ENCODE results near the gene NRBP1.

NRBP1 gene

DNA sequence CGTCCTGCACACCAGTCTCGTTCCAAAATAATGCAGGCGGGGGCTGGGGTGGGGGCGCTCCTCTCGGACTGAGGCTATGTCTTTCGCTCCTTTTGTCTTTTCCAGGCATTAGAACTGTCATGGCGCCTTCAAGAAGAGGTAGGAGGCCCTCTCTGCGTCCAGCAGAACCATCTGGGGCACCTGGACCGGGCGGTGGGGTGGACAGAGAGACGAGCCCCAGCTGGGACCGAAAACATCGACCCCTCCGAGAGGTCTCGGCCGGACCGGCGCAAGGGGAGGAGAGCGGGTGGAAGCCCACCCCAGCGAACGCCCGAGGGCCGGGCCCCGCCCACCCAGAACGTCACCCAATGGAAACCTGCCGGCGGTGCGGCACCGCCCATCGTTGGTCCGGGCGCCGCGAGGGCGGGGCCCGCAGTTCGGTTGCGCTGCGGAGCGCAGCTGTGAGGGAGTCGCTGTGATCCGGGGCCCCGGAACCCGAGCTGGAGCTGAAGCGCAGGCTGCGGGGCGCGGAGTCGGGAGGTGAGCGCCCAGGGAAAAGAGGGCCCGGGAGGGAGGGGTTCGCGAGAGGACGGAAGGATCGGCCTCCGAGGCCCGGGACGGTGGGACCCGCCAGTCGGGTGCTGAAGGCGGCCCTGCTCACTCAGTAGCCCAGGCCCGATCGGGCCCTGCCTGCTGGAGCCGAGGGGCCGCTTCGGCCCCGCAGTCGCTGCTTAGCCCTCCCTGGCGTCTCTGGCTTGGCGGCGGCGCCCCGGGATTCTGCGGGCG lies at the start of gene NRBP1 (continued):
- TF ChIP-seq, protein P1, sequence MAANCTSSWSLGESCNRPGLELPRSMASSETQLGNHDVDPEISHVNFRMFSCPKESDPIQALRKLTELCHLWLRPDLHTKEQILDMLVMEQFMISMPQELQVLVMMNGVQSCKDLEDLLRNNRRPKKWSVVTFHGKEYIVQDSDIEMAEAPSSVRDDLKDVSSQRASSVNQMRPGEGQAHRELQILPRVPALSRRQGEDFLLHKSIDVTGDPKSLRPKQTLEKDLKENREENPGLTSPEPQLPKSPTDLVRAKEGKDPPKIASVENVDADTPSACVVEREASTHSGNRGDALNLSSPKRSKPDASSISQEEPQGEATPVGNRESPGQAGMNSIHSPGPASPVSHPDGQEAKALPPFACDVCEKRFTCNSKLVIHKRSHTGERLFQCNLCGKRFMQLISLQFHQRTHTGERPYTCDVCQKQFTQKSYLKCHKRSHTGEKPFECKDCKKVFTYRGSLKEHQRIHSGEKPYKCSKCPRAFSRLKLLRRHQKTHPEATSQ (tag by site-specific recombination; IDR thresholded peaks at IDR 0.05) = 0 out of 2 replicates have a peak, but pooled peaks have one; percentile 44
- peak; percentile 89 for TF ChIP-seq SP2 (tag by site-specific recombination; IDR thresholded peaks at IDR 0.05)
- TF ChIP-seq ZNF292 (tag by site-specific recombination; IDR thresholded peaks at IDR 0.05; ENCODE audit: borderline replicate concordance, low read depth) = no peak
- 0 out of 2 replicates have a peak, but pooled peaks have one; percentile 23 for TF ChIP-seq ZNF629 (tag by site-specific recombination; IDR thresholded peaks at IDR 0.05)
- TF ChIP-seq, protein P2, sequence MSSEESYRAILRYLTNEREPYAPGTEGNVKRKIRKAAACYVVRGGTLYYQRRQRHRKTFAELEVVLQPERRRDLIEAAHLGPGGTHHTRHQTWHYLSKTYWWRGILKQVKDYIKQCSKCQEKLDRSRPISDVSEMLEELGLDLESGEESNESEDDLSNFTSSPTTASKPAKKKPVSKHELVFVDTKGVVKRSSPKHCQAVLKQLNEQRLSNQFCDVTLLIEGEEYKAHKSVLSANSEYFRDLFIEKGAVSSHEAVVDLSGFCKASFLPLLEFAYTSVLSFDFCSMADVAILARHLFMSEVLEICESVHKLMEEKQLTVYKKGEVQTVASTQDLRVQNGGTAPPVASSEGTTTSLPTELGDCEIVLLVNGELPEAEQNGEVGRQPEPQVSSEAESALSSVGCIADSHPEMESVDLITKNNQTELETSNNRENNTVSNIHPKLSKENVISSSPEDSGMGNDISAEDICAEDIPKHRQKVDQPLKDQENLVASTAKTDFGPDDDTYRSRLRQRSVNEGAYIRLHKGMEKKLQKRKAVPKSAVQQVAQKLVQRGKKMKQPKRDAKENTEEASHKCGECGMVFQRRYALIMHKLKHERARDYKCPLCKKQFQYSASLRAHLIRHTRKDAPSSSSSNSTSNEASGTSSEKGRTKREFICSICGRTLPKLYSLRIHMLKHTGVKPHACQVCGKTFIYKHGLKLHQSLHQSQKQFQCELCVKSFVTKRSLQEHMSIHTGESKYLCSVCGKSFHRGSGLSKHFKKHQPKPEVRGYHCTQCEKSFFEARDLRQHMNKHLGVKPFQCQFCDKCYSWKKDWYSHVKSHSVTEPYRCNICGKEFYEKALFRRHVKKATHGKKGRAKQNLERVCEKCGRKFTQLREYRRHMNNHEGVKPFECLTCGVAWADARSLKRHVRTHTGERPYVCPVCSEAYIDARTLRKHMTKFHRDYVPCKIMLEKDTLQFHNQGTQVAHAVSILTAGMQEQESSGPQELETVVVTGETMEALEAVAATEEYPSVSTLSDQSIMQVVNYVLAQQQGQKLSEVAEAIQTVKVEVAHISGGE (tag by site-specific recombination; conservative IDR thresholded peaks at IDR 0.05; ENCODE audit: low read depth) = peak; percentile 67
- TF ChIP-seq KLF9 (tag by site-specific recombination; IDR thresholded peaks at IDR 0.05; ENCODE audit: low read depth) = peak; percentile 93
- TF ChIP-seq KLF10 (tag by site-specific recombination; IDR thresholded peaks at IDR 0.05) = peak; percentile 63
- peak; percentile 54; the same call in 1 of the 2 replicates for TF ChIP-seq KLF7 (tag by site-specific recombination; IDR thresholded peaks at IDR 0.05; ENCODE audit: borderline replicate concordance)
- TF ChIP-seq, protein P3, sequence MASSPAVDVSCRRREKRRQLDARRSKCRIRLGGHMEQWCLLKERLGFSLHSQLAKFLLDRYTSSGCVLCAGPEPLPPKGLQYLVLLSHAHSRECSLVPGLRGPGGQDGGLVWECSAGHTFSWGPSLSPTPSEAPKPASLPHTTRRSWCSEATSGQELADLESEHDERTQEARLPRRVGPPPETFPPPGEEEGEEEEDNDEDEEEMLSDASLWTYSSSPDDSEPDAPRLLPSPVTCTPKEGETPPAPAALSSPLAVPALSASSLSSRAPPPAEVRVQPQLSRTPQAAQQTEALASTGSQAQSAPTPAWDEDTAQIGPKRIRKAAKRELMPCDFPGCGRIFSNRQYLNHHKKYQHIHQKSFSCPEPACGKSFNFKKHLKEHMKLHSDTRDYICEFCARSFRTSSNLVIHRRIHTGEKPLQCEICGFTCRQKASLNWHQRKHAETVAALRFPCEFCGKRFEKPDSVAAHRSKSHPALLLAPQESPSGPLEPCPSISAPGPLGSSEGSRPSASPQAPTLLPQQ (tag by site-specific recombination; IDR thresholded peaks at IDR 0.05) = peak; percentile 96
- no peak for TF ChIP-seq ZNF112 (tag by site-specific recombination; IDR thresholded peaks at IDR 0.05)
- peak; percentile 26; the same call in 1 of the 2 replicates for TF ChIP-seq ZXDB (tag by site-specific recombination; IDR thresholded peaks at IDR 0.05)
- TF ChIP-seq ZBTB20 (tag by site-specific recombination; IDR thresholded peaks at IDR 0.05) = peak; percentile 98
- TF ChIP-seq, protein P4, sequence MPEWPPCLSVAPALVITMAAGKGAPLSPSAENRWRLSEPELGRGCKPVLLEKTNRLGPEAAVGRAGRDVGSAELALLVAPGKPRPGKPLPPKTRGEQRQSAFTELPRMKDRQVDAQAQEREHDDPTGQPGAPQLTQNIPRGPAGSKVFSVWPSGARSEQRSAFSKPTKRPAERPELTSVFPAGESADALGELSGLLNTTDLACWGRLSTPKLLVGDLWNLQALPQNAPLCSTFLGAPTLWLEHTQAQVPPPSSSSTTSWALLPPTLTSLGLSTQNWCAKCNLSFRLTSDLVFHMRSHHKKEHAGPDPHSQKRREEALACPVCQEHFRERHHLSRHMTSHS (tag by site-specific recombination; IDR thresholded peaks at IDR 0.05) = no peak
- 0 out of 2 replicates have a peak, but pooled peaks have one; percentile 28 for TF ChIP-seq ZBTB7A (tag by site-specific recombination; IDR thresholded peaks at IDR 0.05; ENCODE audit: low read depth)
- no peak for TF ChIP-seq MEIS1 (CRISPR knock-in tag; IDR thresholded peaks at IDR 0.05; ENCODE audit: borderline replicate concordance)
- 0 out of 2 replicates have a peak, but pooled peaks have one; percentile 61 for TF ChIP-seq ZFP37 (tag by site-specific recombination; IDR thresholded peaks at IDR 0.05)
- no peak for TF ChIP-seq ZNF510 (tag by site-specific recombination; IDR thresholded peaks at IDR 0.05; ENCODE audit: insufficient replicate concordance)
- TF ChIP-seq, protein P5, sequence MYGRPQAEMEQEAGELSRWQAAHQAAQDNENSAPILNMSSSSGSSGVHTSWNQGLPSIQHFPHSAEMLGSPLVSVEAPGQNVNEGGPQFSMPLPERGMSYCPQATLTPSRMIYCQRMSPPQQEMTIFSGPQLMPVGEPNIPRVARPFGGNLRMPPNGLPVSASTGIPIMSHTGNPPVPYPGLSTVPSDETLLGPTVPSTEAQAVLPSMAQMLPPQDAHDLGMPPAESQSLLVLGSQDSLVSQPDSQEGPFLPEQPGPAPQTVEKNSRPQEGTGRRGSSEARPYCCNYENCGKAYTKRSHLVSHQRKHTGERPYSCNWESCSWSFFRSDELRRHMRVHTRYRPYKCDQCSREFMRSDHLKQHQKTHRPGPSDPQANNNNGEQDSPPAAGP (tag by site-specific recombination; IDR thresholded peaks at IDR 0.05) = peak; percentile 32; the same call in 1 of the 2 replicates
- TF ChIP-seq, protein P6, sequence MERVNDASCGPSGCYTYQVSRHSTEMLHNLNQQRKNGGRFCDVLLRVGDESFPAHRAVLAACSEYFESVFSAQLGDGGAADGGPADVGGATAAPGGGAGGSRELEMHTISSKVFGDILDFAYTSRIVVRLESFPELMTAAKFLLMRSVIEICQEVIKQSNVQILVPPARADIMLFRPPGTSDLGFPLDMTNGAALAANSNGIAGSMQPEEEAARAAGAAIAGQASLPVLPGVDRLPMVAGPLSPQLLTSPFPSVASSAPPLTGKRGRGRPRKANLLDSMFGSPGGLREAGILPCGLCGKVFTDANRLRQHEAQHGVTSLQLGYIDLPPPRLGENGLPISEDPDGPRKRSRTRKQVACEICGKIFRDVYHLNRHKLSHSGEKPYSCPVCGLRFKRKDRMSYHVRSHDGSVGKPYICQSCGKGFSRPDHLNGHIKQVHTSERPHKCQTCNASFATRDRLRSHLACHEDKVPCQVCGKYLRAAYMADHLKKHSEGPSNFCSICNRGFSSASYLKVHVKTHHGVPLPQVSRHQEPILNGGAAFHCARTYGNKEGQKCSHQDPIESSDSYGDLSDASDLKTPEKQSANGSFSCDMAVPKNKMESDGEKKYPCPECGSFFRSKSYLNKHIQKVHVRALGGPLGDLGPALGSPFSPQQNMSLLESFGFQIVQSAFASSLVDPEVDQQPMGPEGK (tag by site-specific recombination; IDR thresholded peaks at IDR 0.05) = peak; percentile 93
- peak; percentile 88 for TF ChIP-seq ZNF600 (tag by site-specific recombination; IDR thresholded peaks at IDR 0.05)
- TF ChIP-seq BCL11A (tag by site-specific recombination; IDR thresholded peaks at IDR 0.05; ENCODE audit: low read depth) = no peak
- TF ChIP-seq ZNF660 (tag by site-specific recombination; IDR thresholded peaks at IDR 0.05) = no peak
- 0 out of 2 replicates have a peak, but pooled peaks have one; percentile 24 for TF ChIP-seq EGR2 (tag by site-specific recombination; IDR thresholded peaks at IDR 0.05; ENCODE audit: low read depth)
- no peak for TF ChIP-seq ZNF624 (tag by site-specific recombination; IDR thresholded peaks at IDR 0.05)
- TF ChIP-seq ZNF335 (tag by site-specific recombination; conservative IDR thresholded peaks at IDR 0.05) = peak; percentile 76
- TF ChIP-seq ZNF341 (tag by site-specific recombination; IDR thresholded peaks at IDR 0.05; ENCODE audit: low read depth) = 0 out of 2 replicates have a peak, but pooled peaks have one; percentile 18
- TF ChIP-seq ZNF302 (tag by site-specific recombination; IDR thresholded peaks at IDR 0.05; ENCODE audit: low read depth) = no peak
- peak; percentile 47 for TF ChIP-seq ZBTB8A (tag by site-specific recombination; IDR thresholded peaks at IDR 0.05)

Data from HEK293 (cell line).